Mammary epithelial cell (primary cell): Measurements from ENCODE around the gene HDDC2.

Experiments used
- CTCF ChIP-seq, 2 donors: IDR thresholded peaks in 1 of 2; conservative IDR thresholded peaks in 1 of 2; 2 replicates each; pipeline ENCODE4 v1.5.1; 2011 to 2012; ENCODE audit warnings: inconsistent platforms in 2 of 2, low read length in 2 of 2, mild to moderate bottlenecking in 2 of 2, control low read depth in 1 of 2, low read depth in 1 of 2; ENCODE audit not compliant: insufficient read depth in 1 of 2; ENCODE audit errors: extremely low read depth in 1 of 2
- EZH2 ChIP-seq: IDR thresholded peaks from 2 replicates; pipeline ENCODE4 v1.6.1; 2012; ENCODE audit warnings: low read length, inconsistent platforms, borderline replicate concordance

- no peak for TF ChIP-seq CTCF (conservative IDR thresholded peaks at IDR 0.05 in 1 of 2, IDR thresholded peaks at IDR 0.05 in 1 of 2; ENCODE audit: extremely low read depth in 1 of 2, insufficient read depth in 1 of 2, low read depth in 1 of 2, low read length in 2 of 2)
- TF ChIP-seq EZH2: no peak
These were observed 39.7 kb upstream of the HDDC2 start for GRCh38 chr6:125341460-125341859.
